ENCODE results near the gene NPHP4.

The NPHP4 gene

DNA sequence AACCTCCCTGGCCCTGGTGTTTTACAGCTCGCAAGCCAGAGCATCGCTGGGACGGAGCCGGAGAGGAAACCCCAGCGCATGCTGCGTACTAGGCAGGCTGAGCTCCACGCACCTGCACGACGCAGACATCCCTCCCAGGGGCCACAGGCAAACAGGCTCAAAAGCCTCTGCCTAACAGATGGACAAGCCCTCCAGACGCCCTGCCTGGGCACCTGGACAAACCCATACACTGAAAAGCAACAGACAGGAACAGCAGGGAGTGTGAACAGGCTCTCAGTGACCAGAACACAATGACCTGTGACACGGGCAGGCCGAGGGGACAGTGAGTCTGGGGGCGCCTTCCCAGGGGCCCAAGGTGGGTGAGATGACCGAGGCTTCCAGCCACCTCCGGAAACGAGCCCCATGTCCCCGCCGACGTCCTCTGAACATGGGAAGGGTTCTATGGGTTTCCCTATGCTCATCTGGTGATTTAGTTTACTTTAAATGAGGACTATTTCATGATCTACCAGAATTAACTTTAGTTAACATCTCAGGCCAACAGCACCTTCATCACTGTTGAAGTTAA is 40.3 kb downstream of the NPHP4 start:
- TF ChIP-seq EZH2 (IDR thresholded peaks at IDR 0.05; ENCODE audit: borderline replicate concordance, low read length): no peak
- TF ChIP-seq, protein P1, sequence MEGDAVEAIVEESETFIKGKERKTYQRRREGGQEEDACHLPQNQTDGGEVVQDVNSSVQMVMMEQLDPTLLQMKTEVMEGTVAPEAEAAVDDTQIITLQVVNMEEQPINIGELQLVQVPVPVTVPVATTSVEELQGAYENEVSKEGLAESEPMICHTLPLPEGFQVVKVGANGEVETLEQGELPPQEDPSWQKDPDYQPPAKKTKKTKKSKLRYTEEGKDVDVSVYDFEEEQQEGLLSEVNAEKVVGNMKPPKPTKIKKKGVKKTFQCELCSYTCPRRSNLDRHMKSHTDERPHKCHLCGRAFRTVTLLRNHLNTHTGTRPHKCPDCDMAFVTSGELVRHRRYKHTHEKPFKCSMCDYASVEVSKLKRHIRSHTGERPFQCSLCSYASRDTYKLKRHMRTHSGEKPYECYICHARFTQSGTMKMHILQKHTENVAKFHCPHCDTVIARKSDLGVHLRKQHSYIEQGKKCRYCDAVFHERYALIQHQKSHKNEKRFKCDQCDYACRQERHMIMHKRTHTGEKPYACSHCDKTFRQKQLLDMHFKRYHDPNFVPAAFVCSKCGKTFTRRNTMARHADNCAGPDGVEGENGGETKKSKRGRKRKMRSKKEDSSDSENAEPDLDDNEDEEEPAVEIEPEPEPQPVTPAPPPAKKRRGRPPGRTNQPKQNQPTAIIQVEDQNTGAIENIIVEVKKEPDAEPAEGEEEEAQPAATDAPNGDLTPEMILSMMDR (IDR thresholded peaks at IDR 0.05; ENCODE audit: low read length): no peak
- Histone ChIP-seq H3F3A (ENCODE audit: insufficient read depth, low read length) (no peaks in the 10 kb centered on the region), H3K9ac (ENCODE audit: low read length) (no peak overlapping the region), H3K4me2 (ENCODE audit: low read length) (no peak overlapping the region), H3K79me2 (ENCODE audit: insufficient read depth, low read length) (no peaks in the 10 kb centered on the region), H3K36me3 (ENCODE audit: insufficient read depth, low read length) (no peaks in the 10 kb centered on the region; the same call in 1 of the 2 replicates), H3K4me3 (ENCODE audit: low read depth, low read length, poor library complexity, severe bottlenecking) (no peak overlapping the region), H3K9me3 (ENCODE audit: low read length) (no peaks in the 10 kb centered on the region), H4K20me1 (ENCODE audit: insufficient read depth, low read length) (no peaks in the 10 kb centered on the region), H3K4me1 (ENCODE audit: insufficient read depth, low read length, severe bottlenecking) (peaks cover 4% of the 10 kb centered on the region), H2AFZ (ENCODE audit: low read length) (no peak overlapping the region), H3K27me3 (ENCODE audit: insufficient read depth, low read length) (no peaks in the 10 kb centered on the region), H3K9me2 (ENCODE audit: low read depth, low read length) (no peaks in the 10 kb centered on the region), H3K27ac (ENCODE audit: low read depth, low read length, poor library complexity, severe bottlenecking) (no peak overlapping the region)

DNA sequence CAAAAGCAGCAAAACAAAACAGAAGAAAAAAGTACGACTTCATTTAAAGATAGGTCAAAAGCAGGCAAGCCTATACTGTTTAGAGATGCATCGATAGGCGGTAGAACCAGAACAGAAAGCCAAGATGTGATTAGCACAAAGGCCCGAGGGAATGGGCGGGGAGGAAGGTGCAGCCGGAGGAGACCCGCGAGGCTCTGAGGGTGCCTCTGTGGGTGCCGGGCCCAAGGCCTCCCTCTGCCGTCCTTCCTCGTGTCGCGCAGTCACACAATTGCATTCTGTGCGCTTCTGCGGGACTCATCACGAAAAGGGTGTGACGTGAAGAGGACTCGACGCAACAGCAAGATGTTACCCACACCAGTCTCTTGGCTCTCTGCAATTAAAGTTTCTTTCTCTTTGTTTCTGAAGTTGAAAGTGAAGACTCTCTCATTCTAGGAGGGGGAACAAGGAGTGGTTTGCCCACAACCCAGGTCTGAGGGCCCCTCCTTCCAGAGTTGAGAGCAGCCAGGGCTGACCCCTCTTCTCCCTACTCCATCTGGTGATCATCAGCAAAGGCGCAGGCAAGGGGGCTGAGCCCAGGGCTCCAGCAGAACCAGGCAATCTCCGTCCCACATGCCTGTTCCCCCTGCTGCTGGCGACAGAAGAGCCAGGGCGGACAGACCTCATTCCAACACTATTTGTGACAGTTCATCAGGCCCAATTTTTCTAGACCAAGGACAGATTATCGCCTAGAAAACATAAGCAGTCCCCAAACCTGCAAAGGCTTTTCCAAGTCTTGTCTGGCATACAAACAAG is 41.0 kb downstream of the NPHP4 start:
- no peaks in the 10 kb centered on the region for H3F3A ChIP-seq (ENCODE audit: insufficient read depth, low read length)
- no peaks in the 10 kb centered on the region for H3K9me2 ChIP-seq (ENCODE audit: low read depth, low read length)
- H3K9me3 ChIP-seq (ENCODE audit: low read length): no peaks in the 10 kb centered on the region
- H3K27ac ChIP-seq (ENCODE audit: low read depth, low read length, poor library complexity, severe bottlenecking): no peak overlapping the region
- no peaks in the 10 kb centered on the region for H3K79me2 ChIP-seq (ENCODE audit: insufficient read depth, low read length)
- H3K4me2 ChIP-seq (ENCODE audit: low read length): no peak overlapping the region
- no peaks in the 10 kb centered on the region for H3K27me3 ChIP-seq (ENCODE audit: insufficient read depth, low read length)
- H4K20me1 ChIP-seq (ENCODE audit: insufficient read depth, low read length): no peaks in the 10 kb centered on the region
- TF ChIP-seq EZH2 (IDR thresholded peaks at IDR 0.05; ENCODE audit: borderline replicate concordance, low read length): no peak
- TF ChIP-seq, protein P1 (IDR thresholded peaks at IDR 0.05; ENCODE audit: low read length): no peak
- H3K9ac ChIP-seq (ENCODE audit: low read length): no peak overlapping the region
- H3K4me3 ChIP-seq (ENCODE audit: low read depth, low read length, poor library complexity, severe bottlenecking): no peak overlapping the region
- H2AFZ ChIP-seq (ENCODE audit: low read length): no peak overlapping the region
- H3K36me3 ChIP-seq (ENCODE audit: insufficient read depth, low read length): peaks cover 4% of the 10 kb centered on the region
- H3K4me1 ChIP-seq (ENCODE audit: insufficient read depth, low read length, severe bottlenecking): peaks cover 4% of the 10 kb centered on the region

DNA sequence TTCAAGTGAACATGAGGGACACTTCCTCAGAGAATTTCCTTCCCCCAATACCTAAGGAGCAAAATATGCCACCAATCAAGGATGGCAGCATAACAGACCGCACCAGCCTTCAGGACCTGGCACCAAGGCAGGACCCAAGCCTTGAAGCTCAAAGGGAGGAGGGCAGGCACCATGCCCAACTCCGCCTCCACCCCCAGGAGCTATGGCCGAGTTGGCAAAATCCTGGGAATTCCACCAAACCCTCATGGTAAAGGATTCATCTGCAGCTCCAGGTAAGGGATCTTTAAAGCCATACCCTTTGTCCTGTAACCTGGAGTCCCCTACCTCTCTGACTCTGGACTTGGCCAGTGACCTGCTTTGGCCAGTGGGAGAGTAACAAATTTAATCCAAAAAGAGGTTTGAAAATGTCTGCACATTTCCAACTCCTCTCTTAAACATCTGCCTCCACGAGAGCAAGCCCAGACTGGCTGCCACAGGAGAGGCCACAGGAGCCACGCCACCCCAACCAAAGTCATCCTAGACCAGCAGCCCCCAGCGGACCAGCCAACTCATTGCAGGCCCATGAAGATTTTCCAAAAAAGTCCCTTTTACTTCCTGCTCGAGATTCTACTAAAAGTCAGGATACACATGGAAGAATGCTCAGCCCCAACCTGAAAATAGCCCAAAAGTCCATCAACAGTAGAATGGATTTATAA is 41.9 kb downstream of the NPHP4 start:
- H3K9ac ChIP-seq (ENCODE audit: low read length): no peak overlapping the region
- H3K9me2 ChIP-seq (ENCODE audit: low read depth, low read length): no peaks in the 10 kb centered on the region
- H3K79me2 ChIP-seq (ENCODE audit: insufficient read depth, low read length): no peaks in the 10 kb centered on the region
- H3K27me3 ChIP-seq (ENCODE audit: insufficient read depth, low read length): no peaks in the 10 kb centered on the region
- no peaks in the 10 kb centered on the region for H4K20me1 ChIP-seq (ENCODE audit: insufficient read depth, low read length)
- no peak overlapping the region for H2AFZ ChIP-seq (ENCODE audit: low read length)
- no peak overlapping the region for H3K4me2 ChIP-seq (ENCODE audit: low read length)
- no peak overlapping the region for H3K27ac ChIP-seq (ENCODE audit: low read depth, low read length, poor library complexity, severe bottlenecking)
- no peaks in the 10 kb centered on the region for H3K9me3 ChIP-seq (ENCODE audit: low read length)
- no peaks in the 10 kb centered on the region for H3F3A ChIP-seq (ENCODE audit: insufficient read depth, low read length)
- peaks cover 4% of the 10 kb centered on the region for H3K4me1 ChIP-seq (ENCODE audit: insufficient read depth, low read length, severe bottlenecking)
- peaks cover 5% of the 10 kb centered on the region for H3K36me3 ChIP-seq (ENCODE audit: insufficient read depth, low read length)
- TF ChIP-seq EZH2 (IDR thresholded peaks at IDR 0.05; ENCODE audit: borderline replicate concordance, low read length): no peak
- TF ChIP-seq, protein P1 (IDR thresholded peaks at IDR 0.05; ENCODE audit: low read length): no peak
- no peak overlapping the region for H3K4me3 ChIP-seq (ENCODE audit: low read depth, low read length, poor library complexity, severe bottlenecking)

Measured in OCI-LY1 (cell line).